ENCODE data around the gene ADAMTS6.

ADAMTS6 gene

DNA sequence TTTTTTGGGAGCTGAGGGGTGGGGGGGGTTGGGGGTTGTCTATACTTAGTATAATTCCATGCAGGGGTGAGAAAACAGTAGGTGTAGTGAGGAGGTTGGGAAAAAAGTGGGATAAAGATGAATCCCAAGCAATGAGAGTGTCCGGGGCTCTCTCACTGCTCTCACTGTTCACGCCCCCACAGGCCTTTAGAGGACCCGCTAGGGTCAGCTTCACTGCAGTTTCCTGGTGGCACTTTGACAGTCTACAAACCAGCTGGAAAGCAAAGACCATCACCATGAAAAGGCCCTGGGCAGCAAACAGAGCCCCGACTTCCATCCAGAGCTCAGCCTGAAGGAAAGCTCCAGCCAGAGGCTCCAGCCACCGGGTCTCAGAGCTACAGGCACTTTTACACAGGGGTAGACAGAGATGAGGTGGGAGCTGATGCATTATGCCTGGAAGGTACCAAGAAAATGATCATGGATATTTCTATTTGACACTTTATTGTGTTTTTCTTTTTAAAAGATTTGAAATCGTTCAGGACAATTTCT, 355.1 kb downstream of the ADAMTS6 start:
- H3K79me2 ChIP-seq (ENCODE audit: control insufficient read depth, low read length): no peaks in the 10 kb centered on the region
- peaks cover 18% of the 10 kb centered on the region for H3K4me1 ChIP-seq (ENCODE audit: control insufficient read depth, low read length)
- no peaks in the 10 kb centered on the region for H3K27me3 ChIP-seq (ENCODE audit: control insufficient read depth, low read length)
- no peaks in the 10 kb centered on the region for H3K9me2 ChIP-seq (replicated peaks; ENCODE audit: control insufficient read depth, low read length)
- no peak overlapping the region for H3K4me3 ChIP-seq (ENCODE audit: low read length)
- H3K36me3 ChIP-seq (ENCODE audit: control insufficient read depth, low read length): no peaks in the 10 kb centered on the region
- H3K9me3 ChIP-seq (ENCODE audit: control insufficient read depth, insufficient read depth, low read length): no peaks in the 10 kb centered on the region
- no peaks in the 10 kb centered on the region for H4K20me1 ChIP-seq (ENCODE audit: control insufficient read depth, insufficient read depth, low read depth, low read length)
- TF ChIP-seq, protein P1, sequence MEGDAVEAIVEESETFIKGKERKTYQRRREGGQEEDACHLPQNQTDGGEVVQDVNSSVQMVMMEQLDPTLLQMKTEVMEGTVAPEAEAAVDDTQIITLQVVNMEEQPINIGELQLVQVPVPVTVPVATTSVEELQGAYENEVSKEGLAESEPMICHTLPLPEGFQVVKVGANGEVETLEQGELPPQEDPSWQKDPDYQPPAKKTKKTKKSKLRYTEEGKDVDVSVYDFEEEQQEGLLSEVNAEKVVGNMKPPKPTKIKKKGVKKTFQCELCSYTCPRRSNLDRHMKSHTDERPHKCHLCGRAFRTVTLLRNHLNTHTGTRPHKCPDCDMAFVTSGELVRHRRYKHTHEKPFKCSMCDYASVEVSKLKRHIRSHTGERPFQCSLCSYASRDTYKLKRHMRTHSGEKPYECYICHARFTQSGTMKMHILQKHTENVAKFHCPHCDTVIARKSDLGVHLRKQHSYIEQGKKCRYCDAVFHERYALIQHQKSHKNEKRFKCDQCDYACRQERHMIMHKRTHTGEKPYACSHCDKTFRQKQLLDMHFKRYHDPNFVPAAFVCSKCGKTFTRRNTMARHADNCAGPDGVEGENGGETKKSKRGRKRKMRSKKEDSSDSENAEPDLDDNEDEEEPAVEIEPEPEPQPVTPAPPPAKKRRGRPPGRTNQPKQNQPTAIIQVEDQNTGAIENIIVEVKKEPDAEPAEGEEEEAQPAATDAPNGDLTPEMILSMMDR (IDR thresholded peaks at IDR 0.05; ENCODE audit: low read depth, low read length, poor library complexity, severe bottlenecking): no peak
- no peak for TF ChIP-seq EZH2phosphoT487 (IDR thresholded peaks at IDR 0.05; ENCODE audit: borderline replicate concordance, low read length)
- no peaks in the 10 kb centered on the region for H3F3A ChIP-seq (ENCODE audit: control insufficient read depth, insufficient read depth)
- no peak overlapping the region for H3K4me2 ChIP-seq (ENCODE audit: low read length)
- no peak overlapping the region for H3K27ac ChIP-seq (ENCODE audit: low read depth, low read length)

DNA sequence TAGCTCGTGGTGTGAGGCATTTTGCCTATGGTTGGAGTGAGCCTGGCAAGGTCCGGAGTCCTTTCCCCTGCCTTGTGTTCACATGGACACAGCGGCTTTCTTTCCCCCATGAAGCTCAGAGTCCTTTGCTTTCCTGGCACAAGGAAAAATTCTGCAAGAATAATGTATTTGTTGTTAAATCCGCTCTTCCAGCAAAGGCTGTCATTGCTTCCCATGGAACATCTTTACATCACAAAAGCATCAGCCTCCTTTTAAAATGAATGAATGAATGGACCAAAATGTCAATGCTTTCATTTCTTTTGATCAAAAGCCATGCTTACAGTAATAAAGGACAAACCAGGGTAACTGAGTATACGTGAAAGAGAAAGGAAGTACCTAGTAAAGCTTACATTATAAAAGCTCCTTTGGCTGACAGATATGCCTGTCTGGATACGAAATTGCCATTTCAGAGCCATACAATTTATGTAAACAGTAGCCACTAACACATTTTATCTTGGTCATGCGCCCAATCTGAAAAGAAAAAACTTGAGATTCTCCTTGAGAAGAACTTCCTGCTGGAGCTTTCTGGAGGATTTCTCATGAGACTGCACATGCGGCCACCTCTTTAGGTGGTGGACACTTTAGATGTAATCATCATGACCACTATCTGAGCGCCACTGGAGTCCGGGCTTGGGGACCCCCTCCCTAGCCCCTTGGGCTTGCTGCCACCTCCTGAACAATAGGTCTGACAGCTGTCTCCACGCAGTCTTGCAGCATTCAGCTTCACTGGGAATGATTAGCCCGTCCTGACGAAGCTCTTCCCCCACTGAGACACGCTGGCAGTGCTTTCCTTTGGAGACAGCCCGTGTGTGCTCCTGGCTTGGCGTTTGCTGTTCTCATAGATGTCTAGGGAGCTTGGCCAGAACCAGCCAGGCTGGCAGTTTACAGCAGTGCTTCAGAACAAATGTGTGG, 355.9 kb downstream of the ADAMTS6 start:
- Histone ChIP-seq H3K36me3 (ENCODE audit: control insufficient read depth, low read length) (no peaks in the 10 kb centered on the region), H4K20me1 (ENCODE audit: control insufficient read depth, insufficient read depth, low read depth, low read length) (no peaks in the 10 kb centered on the region), H3K79me2 (ENCODE audit: control insufficient read depth, low read length) (no peaks in the 10 kb centered on the region), H3K4me2 (ENCODE audit: low read length) (no peak overlapping the region), H3F3A (ENCODE audit: control insufficient read depth, insufficient read depth) (no peaks in the 10 kb centered on the region), H3K9me2 (replicated peaks; ENCODE audit: control insufficient read depth, low read length) (no peaks in the 10 kb centered on the region), H3K4me1 (ENCODE audit: control insufficient read depth, low read length) (peaks cover 18% of the 10 kb centered on the region), H3K4me3 (ENCODE audit: low read length) (no peak overlapping the region), H3K9me3 (ENCODE audit: control insufficient read depth, insufficient read depth, low read length) (no peaks in the 10 kb centered on the region), H3K27ac (ENCODE audit: low read depth, low read length) (no peak overlapping the region), H3K27me3 (ENCODE audit: control insufficient read depth, low read length) (no peaks in the 10 kb centered on the region)
- TF ChIP-seq, protein P1 (IDR thresholded peaks at IDR 0.05; ENCODE audit: low read depth, low read length, poor library complexity, severe bottlenecking): no peak
- TF ChIP-seq EZH2phosphoT487 (IDR thresholded peaks at IDR 0.05; ENCODE audit: borderline replicate concordance, low read length): no peak

DNA sequence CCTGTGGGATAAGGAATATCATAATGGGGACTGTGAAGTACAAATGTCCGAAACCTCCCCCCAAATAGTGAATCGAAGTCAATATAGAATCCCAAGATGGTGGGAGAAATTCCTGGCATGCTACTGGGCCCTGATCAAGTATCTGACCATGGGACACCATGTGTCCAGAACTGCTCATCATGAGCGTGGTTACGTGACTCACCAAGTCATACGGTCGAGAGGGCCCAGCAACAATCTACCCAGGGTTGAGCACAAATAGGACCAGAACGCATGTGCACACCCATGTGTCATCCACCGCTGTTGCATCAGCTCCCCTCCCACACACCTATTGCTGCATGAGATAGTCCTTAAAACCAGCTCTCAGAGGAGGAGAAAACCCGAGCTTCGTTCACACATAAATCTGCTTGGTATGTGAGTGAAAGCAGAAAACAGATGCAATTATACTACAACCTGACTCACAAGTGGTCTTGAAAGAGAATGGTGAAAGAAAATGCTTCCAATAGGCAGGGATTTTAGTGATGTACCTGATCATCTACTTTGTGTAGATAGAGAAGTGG, 359.8 kb downstream of the ADAMTS6 start:
- no peak overlapping the region for H3K4me2 ChIP-seq (ENCODE audit: low read length)
- no peaks in the 10 kb centered on the region for H3K27me3 ChIP-seq (ENCODE audit: control insufficient read depth, low read length)
- H4K20me1 ChIP-seq (ENCODE audit: control insufficient read depth, insufficient read depth, low read depth, low read length): no peaks in the 10 kb centered on the region
- H3K27ac ChIP-seq (ENCODE audit: low read depth, low read length): no peak overlapping the region
- no peaks in the 10 kb centered on the region for H3K79me2 ChIP-seq (ENCODE audit: control insufficient read depth, low read length)
- TF ChIP-seq, protein P1 (IDR thresholded peaks at IDR 0.05; ENCODE audit: low read depth, low read length, poor library complexity, severe bottlenecking): no peak
- TF ChIP-seq EZH2phosphoT487 (IDR thresholded peaks at IDR 0.05; ENCODE audit: borderline replicate concordance, low read length): no peak
- peaks cover 18% of the 10 kb centered on the region for H3K4me1 ChIP-seq (ENCODE audit: control insufficient read depth, low read length)
- H3F3A ChIP-seq (ENCODE audit: control insufficient read depth, insufficient read depth): no peaks in the 10 kb centered on the region
- no peaks in the 10 kb centered on the region for H3K9me3 ChIP-seq (ENCODE audit: control insufficient read depth, insufficient read depth, low read length)
- no peaks in the 10 kb centered on the region for H3K36me3 ChIP-seq (ENCODE audit: control insufficient read depth, low read length)
- H3K9me2 ChIP-seq (replicated peaks; ENCODE audit: control insufficient read depth, low read length): no peaks in the 10 kb centered on the region
- H3K4me3 ChIP-seq (ENCODE audit: low read length): no peak overlapping the region
